Stomach (tissue), 9 donors: ENCODE results near the gene PRKCA. TPM values are rescaled to one million over a fixed set of nuclear protein-coding genes. Genes with fewer than 3 reads are reported as not detected.
A peak's percentile ranks its signal among the peaks of the same experiment; 100 is the strongest.

Source experiments
- DNase-seq, 2 donors: peaks; one replicate each; pipeline versions ENCODE4 v3.0.0 to v3.0.0-alpha.2; 2013 to 2019
- H3K27ac ChIP-seq, 5 donors: fragments of 200-600 bp in 4 of 5; sonication (generic) in 4 of 5; one replicate each; pipeline ENCODE4 v1.5.1; 2013 to 2019; ENCODE audit warnings: mild to moderate bottlenecking in 1 of 5, moderate library complexity in 1 of 5
- H3K27me3 ChIP-seq, 3 donors: fragments of 200-600 bp; sonication (generic); one replicate each; pipeline ENCODE4 v1.5.1; 2017 to 2019; ENCODE audit warnings: mixed run types in 1 of 3
- H3K36me3 ChIP-seq, 4 donors: fragments of 200-600 bp; sonication (generic); 1 replicate in 3 of 4; 2 replicates in 1 of 4; pipeline ENCODE4 v1.5.1; 2016 to 2019
- H3K4me1 ChIP-seq, 4 donors: fragments of 200-600 bp; sonication (generic); one replicate each; pipeline ENCODE4 v1.5.1; 2016 to 2019
- H3K4me3 ChIP-seq, 4 donors: fragments of 200-600 bp; sonication (generic) in 3 of 4; one replicate each; pipeline ENCODE4 v1.5.1; 2016 to 2019; ENCODE audit warnings: mild to moderate bottlenecking in 1 of 4
- H3K9me3 ChIP-seq, 4 donors: fragments of 200-600 bp; sonication (generic); one replicate each; pipeline ENCODE4 v1.5.1; 2016 to 2019
- EP300 ChIP-seq: sonication (generic); formaldehyde crosslinking; IDR thresholded peaks from one replicate; pipeline ENCODE4 v1.6.1; 2017; ENCODE audit warnings: antibody characterized with exemption
- POLR2A ChIP-seq, 4 donors: fragments of 450-650 bp; IDR thresholded peaks; one replicate each; pipeline ENCODE4 v1.6.1; 2016; ENCODE audit warnings: antibody characterized with exemption in 4 of 4, control low read depth in 2 of 4, mild to moderate bottlenecking in 1 of 4, moderate library complexity in 1 of 4
- POLR2AphosphoS5 ChIP-seq, 3 donors: sonication (generic); formaldehyde crosslinking; IDR thresholded peaks; one replicate each; pipeline ENCODE4 v1.6.1; 2016; ENCODE audit warnings: antibody characterized with exemption in 3 of 3
- WGBS, 5 donors: extraction: QIAGEN DNeasy Blood & Tissue Kit in 3 of 5; methylation state at CpG; one replicate each; pipeline versions ENCODE4 v1.1.5 to v1.1.7; 2013 to 2018; 5-methylcytosine and 5-hydroxymethylcytosine counted together
- intact Hi-C: fragments of 100-400 bp; cut with DNase I; formaldehyde crosslinking; loops from one replicate; pipeline ENCODE4 v1.15.1; 2023; ENCODE audit warnings: low total_unique reads
- polyA plus RNA-seq, 3 donors: library from polyadenylated mRNA; stranded (reverse); fragments of 200-250 nt; gene quantifications; one replicate each; pipeline ENCODE4 v1.2.3, GENCODE V29; 2013
- total RNA-seq, 5 donors: library from RNA; depleted of rRNA; stranded (reverse); fragments of >200 nt; gene quantifications; one replicate each; pipeline versions ENCODE4 v1.1.0 to v1.2.3, GENCODE V29; 2014 to 2016
- TF ChIP-seq, protein P1 (sequence below), 7 experiments: fragments of 450-650 bp in 4 of 7; fragments of 200-600 bp in 3 of 7; sonication (generic) in 3 of 7; IDR thresholded peaks; one replicate each; pipeline ENCODE4 v1.5.1; 2016 to 2019; ENCODE audit warnings: antibody characterized with exemption in 7 of 7, control low read depth in 2 of 7, mild to moderate bottlenecking in 1 of 7
- donor health status: healthy with polysubstance abuse.
- donor health status: Bipolar disorder and iron deficiency.
- donor health status: healthy.

Gene PRKCA
- total and polyA plus RNA-seq, 8 donors = 2.1 to 41.1 (median 12.2) TPM

DNA sequence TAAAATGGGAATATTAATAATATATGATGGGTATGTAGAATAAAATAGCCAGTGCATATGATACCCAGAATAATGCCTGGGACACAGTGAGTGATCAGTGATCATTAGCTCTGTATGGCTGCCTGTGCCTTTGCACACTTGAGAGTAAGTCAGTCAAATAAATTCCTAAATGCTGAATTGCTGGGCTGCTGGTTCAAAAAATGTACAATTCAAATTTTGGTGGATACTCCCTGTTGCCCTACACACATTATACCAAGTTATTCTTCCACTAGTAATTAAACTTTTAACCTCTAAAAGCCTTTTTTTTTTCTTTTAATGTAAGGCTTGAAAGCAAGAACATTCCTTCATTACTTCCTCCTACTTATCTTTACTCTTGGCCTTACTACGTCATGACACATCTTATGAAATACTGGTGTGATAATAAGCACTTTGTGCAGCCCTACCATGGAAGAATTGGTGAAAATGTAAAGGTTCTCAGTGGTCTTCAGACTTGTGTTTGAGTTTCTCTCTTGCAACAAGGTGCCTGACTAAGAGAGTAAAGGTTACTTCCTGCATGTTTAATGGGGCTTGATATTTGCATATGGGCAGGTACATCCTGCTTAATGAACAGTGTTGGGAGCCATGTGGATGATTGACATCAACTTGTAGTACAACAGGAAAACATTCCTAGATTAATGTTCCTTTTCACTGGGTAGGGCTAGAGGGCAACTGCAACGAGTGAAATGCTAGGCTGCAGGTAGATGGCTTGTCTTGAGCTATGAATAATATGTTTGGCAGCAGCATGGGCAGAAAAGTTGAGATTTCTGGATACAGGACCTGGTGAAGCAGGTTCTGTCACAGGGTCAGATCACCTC, 84.3 kb downstream of the PRKCA start:
- TF ChIP-seq EP300 = no peak
- TF ChIP-seq POLR2AphosphoS5 (IDR thresholded peaks at IDR 0.05) = peak in 2 of 3 donors; percentile 18 to 51
- TF ChIP-seq, protein P1, sequence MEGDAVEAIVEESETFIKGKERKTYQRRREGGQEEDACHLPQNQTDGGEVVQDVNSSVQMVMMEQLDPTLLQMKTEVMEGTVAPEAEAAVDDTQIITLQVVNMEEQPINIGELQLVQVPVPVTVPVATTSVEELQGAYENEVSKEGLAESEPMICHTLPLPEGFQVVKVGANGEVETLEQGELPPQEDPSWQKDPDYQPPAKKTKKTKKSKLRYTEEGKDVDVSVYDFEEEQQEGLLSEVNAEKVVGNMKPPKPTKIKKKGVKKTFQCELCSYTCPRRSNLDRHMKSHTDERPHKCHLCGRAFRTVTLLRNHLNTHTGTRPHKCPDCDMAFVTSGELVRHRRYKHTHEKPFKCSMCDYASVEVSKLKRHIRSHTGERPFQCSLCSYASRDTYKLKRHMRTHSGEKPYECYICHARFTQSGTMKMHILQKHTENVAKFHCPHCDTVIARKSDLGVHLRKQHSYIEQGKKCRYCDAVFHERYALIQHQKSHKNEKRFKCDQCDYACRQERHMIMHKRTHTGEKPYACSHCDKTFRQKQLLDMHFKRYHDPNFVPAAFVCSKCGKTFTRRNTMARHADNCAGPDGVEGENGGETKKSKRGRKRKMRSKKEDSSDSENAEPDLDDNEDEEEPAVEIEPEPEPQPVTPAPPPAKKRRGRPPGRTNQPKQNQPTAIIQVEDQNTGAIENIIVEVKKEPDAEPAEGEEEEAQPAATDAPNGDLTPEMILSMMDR (IDR thresholded peaks at IDR 0.05) = no peak
- no peaks in the 10 kb centered on the region for H3K9me3 ChIP-seq
- H3K27me3 ChIP-seq = no peaks in the 10 kb centered on the region
- DNase-seq = peak in 1 of 2 donors; percentile 85
- no peak overlapping the region for H3K4me3 ChIP-seq
- H3K4me1 ChIP-seq = peaks cover 0 to 44% (median 16%) of the 10 kb centered on the region in 4 donors
- H3K36me3 ChIP-seq = peaks cover 0 to 16% (median 4%) of the 10 kb centered on the region in 4 donors
- 13 to 24% (median 18%) methylated on average over 2 of the region's 2 CpGs for WGBS, 5 donors
- intact Hi-C loops = no loop called here
- H3K27ac ChIP-seq = peak overlapping the region in 4 of 5 donors; percentile 21 to 76 (median 64)

DNA sequence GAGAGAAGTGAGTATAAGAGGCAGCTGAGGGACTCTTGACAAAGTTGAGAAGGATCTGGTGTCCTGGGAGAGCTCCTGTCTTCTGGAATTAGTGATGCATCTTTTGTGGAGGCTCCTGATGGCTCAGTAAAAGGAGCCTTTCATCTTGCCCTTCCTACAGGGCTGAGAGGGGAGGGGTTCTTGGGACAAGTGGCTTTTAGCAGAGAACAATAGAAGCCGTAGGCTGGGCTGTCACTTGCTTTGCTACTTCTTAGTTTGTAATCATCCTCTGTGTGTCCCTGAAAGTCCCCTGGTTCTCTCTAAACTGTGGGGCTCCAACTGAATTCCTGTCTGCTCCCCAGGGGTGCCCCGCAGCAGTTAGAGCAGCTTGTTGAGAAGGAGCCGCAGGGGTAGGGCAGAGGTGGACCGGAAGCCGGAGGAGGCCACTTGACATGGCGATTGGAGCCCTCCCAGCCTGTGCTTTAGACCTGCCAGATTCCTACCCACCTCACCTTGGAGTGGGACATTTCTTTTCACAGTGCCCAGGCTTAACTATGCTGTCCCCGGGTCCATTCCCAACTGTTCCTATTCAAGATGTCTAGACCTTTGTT, 85.1 kb downstream of the PRKCA start:
- 75 to 83% (median 79%) methylated on average over 7 of the region's 7 CpGs for WGBS, 5 donors
- no peaks in the 10 kb centered on the region for H3K27me3 ChIP-seq
- no peak overlapping the region for H3K4me3 ChIP-seq
- intact Hi-C loops = no loop called here
- peak overlapping the region in 4 of 5 donors; percentile 21 to 76 (median 64) for H3K27ac ChIP-seq
- TF ChIP-seq EP300 (no peak), POLR2AphosphoS5 (IDR thresholded peaks at IDR 0.05) (no peak), POLR2A (IDR thresholded peaks at IDR 0.05) (no peak)
- TF ChIP-seq, protein P1 (IDR thresholded peaks at IDR 0.05) = no peak
- peaks cover 0 to 39% (median 16%) of the 10 kb centered on the region in 4 donors for H3K4me1 ChIP-seq
- no peak for DNase-seq
- peaks cover 0 to 16% (median 4%) of the 10 kb centered on the region in 4 donors for H3K36me3 ChIP-seq
- no peaks in the 10 kb centered on the region for H3K9me3 ChIP-seq

- TF ChIP-seq POLR2AphosphoS5 (IDR thresholded peaks at IDR 0.05) (no peak), POLR2A (IDR thresholded peaks at IDR 0.05) (no peak), EP300 (no peak)
- TF ChIP-seq, protein P1 (IDR thresholded peaks at IDR 0.05) = no peak
- Histone ChIP-seq H3K4me3 (no peak overlapping the region), H3K27me3 (no peaks in the 10 kb centered on the region), H3K9me3 (no peaks in the 10 kb centered on the region), H3K4me1 (peaks cover 0 to 16% (median 5%) of the 10 kb centered on the region in 4 donors), H3K36me3 (peaks cover 0 to 16% (median 4%) of the 10 kb centered on the region in 4 donors), H3K27ac (no peak overlapping the region)
- 86 to 91% (median 88%) methylated on average over 7 of the region's 7 CpGs for WGBS, 5 donors
- no peak for DNase-seq
- intact Hi-C loops = no loop called here
Measured at GRCh38 chr17:66392783-66393437, 90.5 kb downstream of the PRKCA start.

- H3K36me3 ChIP-seq = no peaks in the 10 kb centered on the region
- TF ChIP-seq POLR2A (IDR thresholded peaks at IDR 0.05) = no peak
- no peak for TF ChIP-seq EP300
- no peak for TF ChIP-seq POLR2AphosphoS5 (IDR thresholded peaks at IDR 0.05)
- TF ChIP-seq, protein P1 (IDR thresholded peaks at IDR 0.05) = no peak
- H3K27me3 ChIP-seq = no peaks in the 10 kb centered on the region
- H3K4me1 ChIP-seq = peaks cover 0 to 33% (median 12%) of the 10 kb centered on the region in 4 donors
- no peak overlapping the region for H3K4me3 ChIP-seq
- H3K27ac ChIP-seq = no peak overlapping the region
- no peaks in the 10 kb centered on the region for H3K9me3 ChIP-seq
- no peak for DNase-seq
- intact Hi-C loops = no loop called here
Measured at GRCh38 chr17:66395961-66396360, 93.5 kb downstream of the PRKCA start.
